SW480 (cell line): Measurements from ENCODE around the gene UQCRC1.

Source experiments
- DNase-seq: peaks from one replicate; pipeline ENCODE4 v3.0.0-alpha.2; 2016; ENCODE audit warnings: low spot score

UQCRC1 gene

DNA sequence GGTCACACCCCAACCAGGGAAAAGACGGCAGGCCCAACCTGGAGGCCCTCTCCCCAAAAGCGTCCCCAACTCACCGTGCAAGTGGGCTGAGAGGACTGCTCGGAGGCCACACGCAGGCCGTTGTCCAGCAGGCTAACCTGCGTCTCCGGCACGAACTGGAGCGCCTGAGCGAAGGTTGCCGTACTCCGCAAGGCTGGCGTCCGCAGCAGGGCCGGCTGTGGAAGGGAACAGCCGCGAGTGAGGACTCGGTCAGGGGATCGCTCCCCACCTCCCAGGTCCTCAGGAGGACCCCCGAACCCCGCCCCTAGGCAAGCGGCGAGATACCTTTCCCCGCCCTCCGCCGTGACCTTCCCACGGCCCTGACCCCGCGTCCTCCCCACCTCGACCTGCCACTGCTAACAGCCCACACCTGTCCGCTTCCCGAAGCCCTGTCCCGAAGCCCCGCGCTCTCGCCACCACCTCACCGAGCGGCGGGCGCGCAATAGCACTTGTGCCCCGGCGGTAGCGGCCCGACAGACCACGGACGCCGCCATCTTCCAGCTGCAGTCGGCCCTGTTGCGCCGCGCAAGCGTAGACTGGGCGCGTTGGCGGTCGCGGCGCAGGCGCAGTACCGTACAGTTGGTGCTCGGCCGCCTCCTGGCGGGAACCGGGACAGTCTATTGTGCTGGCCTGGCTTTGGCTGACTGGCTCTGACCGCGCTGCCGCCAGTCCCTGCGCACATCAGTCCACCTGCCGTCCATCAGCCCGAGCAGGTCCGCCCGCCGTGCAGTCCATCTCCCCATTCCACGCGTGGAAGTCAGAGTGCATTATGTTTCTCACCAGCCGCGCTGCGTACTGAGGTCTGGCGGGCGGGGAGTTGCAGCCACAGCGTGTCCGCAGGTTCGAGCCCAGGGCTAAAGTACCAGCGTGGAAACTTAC lies at the start of gene UQCRC1:
Gene UQCRC1 (minus strand): TSS at position 559 of the 918 bp plus-strand sequence. CDS start 26 bp downstream, at position 533.
- peak; percentile 92 for DNase-seq

DNA sequence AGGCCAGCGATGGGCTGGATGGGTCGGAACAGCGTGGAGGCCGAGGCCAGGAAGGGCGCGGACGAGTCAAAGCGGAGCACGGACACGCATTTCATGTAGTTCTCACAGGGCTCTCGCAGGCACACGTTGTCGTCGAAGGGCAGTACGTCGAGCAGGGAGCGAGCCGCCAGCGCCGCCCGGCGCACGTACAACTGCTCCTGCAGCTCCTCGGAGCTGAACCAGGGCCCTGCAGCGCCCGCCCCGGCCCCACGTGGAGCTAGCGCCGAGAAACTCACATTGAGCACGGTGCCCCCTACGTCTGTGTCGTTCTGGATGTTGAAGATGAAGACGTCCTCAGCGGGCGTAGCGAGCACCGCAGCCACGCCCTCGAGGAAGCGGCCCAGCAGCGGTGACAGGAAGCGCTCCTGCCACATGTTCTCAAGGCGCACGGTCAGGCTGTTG lies 47.4 kb upstream of the UQCRC1 start:
- no peak for DNase-seq

DNA sequence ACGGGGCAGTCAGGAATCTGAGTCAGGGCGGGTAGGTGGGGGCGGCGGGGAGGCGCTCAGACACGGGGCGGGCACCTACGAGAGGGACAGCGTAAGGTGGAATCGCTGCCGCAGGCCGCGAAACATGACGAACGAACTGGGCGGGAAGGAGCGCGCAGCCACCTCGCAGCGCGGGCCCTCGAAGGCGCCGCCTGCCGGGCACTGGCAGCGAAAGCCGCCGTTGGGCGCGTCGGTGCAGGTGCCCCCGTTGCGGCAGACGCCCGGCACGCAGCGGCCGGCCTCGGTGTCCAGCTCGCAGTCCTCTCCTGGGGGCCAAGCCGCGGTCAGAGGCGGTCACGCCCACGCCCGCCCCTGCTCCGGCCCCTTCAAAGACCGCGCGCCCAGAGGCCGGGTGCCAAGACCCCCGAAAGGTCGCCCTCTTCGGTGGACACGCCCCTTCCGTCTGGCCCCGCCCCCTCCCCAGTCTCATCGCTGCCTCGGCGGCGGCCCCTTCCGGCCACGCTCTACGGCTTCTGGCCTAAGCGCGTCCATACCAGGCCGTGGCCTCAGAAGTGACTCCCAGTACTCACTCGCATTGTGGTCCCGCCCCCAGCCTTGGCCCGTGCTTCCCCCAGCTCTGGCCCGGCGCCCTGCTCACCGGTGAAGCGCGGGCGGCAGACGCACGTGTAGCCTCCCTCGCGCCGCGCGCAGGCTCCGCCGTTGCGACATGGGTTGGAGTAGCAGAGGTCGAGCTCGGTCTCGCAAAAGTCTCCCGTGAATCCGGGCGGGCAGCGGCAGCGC lies 46.8 kb upstream of the UQCRC1 start:
- DNase-seq, result no peak

DNA sequence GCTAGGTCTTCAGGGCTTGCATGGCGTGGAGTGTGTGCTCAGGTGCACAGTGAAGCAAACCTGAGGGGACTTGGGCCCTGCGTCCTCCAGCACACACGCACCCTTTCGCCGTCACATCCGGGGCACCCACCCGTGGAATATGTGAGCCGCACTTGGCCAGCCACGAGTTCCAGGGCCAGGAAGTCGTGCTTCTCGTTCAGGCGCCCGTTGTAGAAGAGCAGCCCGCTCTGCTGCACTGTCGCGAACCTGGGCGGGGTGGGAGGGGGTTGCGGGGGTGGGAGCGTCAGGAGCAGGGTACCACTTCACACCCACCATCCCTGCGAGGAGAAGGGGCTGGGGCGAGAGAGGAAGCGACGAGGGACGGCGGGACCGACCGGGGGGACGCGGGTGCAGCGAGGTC lies 46.2 kb upstream of the UQCRC1 start:
- no peak for DNase-seq

DNA sequence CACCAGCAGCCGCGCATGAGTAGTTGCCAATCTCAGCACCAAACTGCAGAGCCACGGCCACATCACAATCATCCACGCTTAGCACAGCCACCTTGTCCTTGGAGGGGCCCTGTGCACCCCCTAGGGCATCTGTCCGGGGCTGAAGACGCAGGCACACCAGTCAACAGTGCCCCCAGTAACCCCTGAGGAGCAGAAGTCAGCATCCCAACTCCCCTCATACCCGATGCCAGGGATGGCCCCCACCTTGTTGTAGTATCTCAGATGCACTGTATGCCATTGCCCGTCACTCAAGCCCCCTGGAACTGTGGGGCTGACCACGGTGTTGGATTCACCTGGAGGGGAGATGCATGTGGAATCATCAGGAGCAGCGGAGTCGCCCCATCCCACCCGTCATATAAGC lies 45.6 kb upstream of the UQCRC1 start:
- no peak for DNase-seq

DNA sequence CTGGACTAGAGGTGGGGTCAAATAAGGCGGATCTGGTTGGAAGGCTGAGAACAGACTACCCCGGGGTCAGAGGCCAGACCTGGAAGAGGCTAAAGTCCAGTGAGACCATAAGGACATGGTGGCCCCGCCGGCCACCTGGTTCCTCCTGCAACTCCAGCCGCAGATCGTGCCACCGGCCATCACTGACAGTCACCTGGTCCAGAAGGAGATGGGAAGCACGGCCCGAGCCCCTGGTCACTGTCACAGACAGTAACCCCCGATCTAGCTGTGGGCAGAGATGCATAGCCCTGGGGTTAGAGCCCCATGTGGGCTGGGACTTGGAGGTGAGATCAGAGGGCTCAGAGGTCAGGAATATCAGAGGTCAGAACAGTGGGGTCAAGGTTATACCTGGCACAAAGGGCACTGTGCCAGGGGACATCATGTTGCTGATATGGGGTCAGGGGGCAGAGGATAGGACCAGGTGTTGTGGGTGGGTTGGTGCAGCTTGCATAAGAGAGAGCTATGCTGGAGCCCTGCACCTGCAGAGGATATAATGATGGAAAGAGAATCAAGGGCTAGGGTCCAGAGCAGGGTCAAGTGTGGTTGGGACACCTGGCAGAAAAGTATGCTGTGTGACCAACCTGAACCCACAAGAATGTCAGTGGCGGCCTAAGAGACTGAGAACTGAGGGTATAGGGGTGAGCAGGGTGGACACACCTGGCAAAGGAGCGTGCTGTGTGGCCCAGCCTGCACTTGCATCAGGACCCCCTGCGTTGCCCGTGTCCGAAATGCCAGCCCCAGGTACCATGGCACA lies 43.7 kb upstream of the UQCRC1 start:
- DNase-seq, result peak; percentile 76

DNA sequence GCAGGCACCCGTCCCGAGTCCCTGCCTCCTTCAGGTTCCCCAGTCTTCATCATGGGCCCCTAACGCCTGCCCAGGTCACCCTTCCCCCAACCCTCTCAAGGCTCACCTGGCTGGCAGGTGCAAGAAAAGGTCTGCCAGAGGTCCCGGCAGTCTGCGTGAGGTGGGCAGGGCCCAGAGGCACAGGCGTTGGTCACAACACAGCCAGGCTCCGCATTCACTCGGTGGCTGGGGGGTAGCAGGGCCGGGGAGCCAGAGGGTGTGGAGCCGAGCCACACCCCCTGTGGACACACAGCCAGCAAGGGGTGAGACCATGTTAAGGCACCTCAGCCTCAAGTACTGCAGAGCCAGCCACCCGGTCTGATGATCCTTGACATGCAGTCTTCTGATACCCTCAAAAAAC lies 42.3 kb upstream of the UQCRC1 start:
- no peak for DNase-seq

DNA sequence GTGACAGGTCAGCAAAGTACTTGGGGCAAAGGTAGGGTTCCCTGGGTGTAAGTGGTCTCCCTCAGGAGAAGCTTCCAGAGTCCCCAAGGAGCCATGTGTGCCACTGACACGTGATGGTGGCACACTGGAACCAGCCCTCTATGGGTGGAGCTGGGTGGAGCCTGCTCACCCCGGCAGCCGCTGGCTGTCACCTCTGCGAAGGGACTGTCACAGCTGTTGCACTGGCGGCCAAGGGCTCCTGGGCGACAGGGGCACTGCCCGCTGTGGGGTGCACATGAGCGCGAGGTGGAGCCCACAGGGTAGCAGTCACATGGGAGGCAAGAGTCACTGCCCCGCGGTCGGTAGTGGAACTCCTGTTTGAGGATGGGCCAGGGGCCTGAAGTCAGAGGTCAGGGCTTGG lies 41.3 kb upstream of the UQCRC1 start:
- no peak for DNase-seq

DNA sequence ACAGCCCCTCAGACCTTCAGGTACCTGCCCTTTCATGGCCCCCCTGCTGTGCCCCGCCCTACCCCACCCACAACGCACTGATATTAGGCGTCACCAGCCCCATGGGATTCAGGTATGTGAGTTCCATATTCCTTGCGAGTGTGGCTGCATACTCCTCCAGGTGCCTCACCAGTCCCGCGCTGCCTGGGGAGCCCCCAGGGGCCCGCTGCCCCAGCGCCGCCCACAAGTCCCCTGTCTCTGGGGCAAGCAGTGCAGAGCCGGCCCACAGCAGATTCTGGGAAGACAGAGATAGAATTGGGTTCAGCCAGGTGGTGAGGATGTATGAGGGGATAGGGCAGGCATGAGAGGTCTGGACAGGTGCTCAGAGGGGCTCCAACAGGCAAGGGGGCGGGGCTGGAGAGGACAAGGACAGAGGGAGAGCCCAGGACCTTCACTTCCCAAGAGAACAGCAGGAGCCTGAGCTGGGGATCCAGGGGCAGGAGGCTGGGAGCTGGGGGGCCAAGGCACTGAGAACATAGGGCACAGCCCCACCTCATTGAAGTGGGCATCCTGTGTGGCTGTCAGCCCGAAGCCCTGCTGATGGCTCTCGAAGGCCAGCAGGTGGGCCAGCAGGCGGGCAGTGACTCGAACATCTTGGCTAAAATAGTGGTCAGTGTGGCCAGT lies 38.9 kb upstream of the UQCRC1 start:
- DNase-seq, result no peak

DNA sequence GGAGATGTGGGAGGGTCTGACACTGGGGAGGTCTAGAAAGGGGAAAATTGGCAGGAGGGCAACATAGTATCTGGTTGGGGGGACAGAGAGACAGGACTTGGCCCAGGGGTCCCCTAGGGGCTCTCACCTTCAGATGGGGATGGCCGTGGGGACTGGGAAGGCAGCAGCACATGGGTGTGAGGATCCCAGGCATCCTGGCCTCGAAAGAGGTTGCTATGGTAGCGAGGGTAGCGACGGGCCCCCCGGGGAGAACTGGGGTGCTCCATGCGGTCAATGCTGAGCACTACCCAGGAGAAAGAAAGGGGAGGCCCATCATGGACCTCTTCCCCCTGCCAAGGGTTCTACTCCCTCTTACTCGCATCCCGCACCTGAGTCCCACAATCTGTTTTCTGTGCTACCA lies 38.3 kb upstream of the UQCRC1 start:
- DNase-seq, result no peak

DNA sequence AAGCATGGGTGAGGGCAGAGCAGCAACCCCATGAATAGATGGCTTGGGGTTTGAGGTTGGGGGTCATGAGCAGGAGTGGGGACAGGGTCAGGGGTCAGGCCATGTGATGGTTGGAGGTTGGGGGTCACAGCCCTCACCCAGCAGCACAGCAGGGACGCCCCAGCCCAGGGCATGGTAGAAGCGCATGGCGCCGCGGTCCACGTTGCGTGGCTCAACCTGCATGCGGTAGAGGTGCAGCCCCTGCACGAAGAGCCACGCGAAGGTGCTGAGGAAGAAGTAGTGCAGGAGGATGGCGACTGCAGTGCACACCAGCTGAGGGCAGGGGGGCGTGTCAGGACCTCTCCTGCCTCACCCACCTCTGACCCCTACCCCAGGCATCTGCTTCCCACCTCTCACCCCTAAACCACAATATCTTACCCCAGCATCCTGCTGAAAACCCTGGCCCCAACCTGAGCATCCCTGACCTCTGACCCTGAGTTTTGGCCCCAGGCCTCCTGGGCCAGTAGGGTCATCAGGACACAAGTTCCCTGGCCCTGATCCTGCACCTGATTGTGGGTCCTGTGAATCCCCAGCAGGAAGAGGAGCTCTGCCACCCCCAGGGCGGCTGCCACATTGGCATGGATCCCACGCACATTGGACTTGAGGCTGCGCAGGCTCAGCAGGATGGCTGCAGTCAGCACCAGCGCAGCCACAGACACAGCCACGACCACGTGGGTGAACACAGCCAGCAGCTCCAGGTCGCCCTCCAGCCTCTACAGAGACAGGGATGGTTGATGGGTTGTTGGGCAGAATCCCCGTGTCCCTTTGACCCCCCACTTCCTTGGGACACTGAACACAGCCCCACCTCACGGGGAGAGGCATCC lies 35.7 kb upstream of the UQCRC1 start:
- DNase-seq, result no peak

DNA sequence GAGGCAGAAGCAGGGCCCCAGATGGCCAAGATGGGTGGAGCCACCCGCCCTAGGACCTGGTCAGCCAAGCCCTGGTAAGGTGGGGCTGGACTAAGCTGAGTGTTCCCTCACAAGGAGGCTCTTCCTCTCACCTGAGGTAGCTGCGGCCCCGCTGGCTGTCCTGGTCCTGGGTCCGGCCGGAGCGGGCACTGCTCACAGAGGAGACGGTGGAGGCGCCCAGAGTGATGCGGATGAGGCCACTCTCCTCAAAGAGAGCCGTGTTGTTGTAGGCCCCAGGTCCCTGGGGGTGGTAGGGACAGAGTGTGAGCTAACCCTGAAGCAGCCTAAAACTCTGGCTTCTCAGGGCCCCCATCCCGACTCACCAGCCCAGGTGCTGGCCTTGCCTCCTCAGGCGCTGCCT lies 33.2 kb upstream of the UQCRC1 start:
- DNase-seq, result no peak

DNA sequence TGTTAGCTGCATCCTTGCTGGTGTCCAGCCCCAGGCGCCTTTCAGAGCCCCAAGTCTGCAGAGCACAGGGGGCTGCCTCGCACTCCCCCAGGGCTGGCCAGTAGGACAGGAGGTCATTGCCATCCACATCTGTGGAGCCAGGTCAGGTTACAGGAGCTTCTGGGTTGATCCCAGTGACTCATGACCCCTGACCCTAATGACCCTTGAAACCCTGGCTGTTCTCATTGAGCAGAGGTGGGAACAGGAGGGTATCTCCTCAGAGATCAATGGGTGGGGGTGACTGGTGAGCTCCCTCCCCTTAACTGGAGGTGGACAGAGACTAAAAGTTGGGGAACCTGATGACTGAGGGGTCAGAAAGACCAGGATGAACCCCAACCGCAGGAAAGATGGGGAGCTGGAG lies 31.9 kb upstream of the UQCRC1 start:
- DNase-seq, result no peak

DNA sequence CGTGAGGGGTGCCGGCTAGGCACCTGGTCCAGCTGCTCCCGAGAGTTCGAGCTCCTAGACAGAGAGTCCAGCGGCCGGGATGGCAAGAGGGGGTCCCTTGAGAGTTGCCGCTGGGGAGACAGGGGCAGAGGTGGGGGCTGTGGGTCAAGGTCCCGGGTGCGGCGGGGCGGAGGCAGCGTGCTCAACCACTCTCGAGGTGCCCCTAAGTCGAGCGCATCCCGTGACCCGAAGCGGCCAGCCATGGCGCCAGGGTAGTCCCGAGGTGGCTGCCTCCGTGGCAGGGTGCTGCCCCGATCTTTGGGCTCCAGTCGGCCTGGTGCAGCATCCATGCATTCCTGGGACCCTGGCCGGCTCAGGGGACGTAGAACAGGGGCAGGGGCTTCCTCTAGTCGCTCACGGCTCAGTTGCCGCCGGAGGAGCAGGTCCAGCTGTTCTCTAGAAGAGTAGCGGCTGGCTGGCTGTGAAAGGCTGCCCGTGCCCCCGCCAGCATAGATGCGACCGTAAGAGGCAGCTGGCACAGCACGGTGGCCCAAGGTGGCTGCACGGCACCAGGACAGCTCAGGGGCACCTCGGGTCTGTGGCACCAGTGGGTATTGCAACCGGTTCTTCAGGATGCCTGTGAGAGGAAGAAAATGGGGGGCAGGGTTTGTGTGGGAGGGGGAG lies 30.6 kb upstream of the UQCRC1 start:
- no peak for DNase-seq

DNA sequence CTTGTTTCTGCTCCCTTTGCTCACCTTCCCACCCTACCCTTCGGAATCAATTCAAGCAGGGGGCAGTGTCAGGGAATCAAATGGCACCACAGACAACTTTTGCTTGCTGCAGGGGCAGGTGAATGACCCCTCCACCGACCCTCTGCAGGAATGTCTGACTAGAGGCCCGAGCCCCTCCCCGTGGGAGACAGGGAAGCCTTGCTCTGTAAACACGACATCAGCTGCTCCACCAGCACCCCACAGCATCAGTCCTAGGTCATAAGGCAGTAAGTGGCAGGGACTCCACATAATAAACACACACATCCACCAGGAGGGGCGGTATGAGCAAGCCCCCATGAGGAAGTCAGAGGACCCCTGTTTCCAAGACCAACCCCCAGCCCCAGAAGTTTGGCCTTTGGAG lies 27.9 kb upstream of the UQCRC1 start:
- no peak for DNase-seq

DNA sequence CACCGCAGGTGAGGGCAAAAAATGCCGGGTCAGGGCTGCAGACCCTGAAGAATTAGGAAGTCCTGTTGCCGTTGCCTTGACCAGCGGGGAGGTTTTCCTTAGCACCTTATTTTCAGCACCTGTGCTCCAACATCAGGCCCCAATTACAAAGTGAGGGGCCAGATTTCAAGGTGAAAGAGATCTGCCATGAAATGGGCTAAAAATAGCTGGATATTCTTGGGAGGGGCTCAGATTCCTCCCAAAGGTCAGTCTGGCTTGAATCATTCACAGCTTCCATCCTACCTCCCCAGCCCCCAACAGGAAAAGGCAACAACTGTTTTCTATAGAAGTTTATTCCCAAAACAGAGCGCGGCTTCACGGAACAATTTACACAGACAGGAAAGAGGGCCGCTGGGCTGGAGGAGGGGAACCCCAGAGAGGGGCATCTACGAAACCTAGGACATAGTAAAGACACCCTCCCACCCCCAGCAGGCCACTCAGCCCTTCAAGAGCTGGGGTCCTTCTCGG lies 26.8 kb upstream of the UQCRC1 start:
- no peak for DNase-seq

DNA sequence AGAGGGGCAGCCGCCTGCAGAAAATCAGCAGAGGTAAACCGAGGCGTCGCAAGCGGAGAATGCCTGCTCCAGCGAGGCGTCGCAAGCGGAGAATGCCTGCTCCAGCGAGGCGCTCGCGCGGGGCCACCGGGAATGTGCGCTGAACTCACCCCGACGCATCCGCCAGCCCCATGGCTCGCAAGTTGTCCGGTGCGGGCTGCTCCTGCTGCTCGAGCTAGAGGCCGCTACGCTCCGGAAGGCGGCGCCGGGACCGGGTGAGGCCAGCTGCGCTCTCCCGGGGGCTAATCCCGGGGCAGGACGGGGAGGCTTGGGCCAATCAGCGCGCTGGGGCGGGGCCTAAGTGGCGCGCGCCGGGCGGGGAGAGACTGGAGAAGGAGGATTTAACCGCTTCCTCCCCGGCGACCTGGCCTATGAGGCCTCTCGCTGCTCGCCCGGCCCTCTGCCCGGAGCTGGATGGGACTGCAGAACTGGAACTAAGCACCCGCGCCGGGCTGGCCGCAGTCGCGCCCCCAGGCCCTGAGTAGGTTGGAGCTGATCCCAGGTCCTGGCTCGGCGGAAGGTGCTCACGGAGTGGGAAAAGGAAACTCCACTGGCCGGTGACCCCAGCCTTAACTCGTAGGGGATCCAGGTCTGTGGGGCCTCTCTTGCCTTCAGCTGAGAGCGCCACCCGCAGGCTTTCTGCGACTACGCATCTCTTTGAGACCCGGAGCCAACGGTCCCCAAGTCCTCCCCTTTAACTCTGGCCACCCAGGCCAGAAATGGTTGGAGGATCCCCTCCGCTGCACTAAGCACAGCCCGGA lies 26.0 kb upstream of the UQCRC1 start, which contains the start of gene SLC26A6:
Gene SLC26A6 (minus strand): TSS at position 240 of the 800 bp plus-strand sequence. CDS start 68 bp downstream, at position 172.
- peak; percentile 94 for DNase-seq

DNA sequence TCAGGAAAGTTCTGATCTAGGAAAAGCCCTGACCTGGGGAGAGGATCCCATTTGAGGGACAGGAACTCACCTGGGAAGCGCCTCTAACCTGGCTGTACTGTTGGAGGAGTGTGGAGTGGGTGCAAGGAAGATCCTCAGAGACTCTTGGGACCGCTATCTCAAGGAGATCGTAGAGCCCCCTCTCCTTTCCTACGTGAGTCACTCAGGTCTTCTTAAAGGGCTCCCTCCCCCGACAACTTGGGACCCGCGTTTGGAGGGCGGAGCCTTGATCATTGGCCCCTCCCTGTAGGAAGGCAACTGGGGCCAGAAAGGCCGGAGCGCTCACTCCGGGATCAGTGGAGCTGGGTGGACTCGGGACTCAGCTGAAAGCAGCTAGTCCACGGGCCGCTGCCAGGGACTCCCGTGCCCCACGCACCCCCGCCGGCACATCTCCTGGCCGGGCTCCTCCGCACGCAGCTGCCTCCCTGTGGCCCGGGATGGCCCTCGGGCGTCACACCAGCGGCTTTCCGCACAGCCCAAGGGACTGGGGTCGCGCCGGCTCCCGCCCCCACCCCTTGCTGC lies 25.3 kb upstream of the UQCRC1 start:
- DNase-seq, result peak; percentile 44

DNA sequence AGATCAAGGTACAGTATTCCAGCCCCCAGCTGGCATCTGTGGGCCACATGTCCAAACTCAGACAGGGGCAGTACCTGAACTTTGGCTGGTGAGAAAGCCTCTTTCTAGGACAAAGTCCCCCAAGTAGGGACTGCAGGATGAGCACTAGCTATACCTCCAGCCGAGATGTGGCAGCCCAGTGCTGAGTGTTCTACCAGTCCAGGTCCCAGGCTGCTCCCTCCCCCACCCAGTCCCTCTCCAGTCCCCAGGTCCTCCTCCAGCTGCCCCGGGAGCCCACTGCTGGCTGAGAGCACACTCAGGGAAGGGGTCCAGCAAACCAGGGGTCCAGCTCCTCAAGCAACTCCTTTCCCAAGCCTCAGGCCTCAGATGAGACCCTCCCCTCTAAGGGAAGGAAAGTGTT lies 24.3 kb upstream of the UQCRC1 start:
- DNase-seq, result no peak
